ENCODE results near the gene KRTDAP. TPM values are rescaled to one million over a fixed set of nuclear protein-coding genes. Genes with fewer than 3 reads are reported as not detected.

KRTDAP gene
- polyA plus RNA-seq, 3 donors = 0.47 to 0.86 TPM; not detected in 1

DNA sequence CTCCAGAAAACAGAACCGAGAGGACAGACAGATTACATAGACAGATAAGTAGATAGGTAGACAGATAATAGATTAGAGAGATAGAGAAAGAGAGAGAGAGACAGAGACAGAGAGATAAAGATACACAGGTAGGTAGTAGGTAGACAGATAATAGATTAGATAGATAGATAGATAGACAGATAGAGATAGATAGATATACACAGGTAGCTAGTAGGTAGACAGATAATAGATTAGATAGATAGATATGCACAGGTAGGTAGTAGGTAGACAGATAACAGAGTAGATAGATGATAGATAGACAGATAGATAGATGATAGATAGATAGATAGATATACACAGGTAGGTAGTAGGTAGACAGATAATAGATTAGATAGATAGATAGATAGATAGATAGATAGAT lies 32.1 kb downstream of the KRTDAP start:
- no peak for DNase-seq (ENCODE audit: low read depth in 3 of 3, low spot score in 2 of 3)

DNA sequence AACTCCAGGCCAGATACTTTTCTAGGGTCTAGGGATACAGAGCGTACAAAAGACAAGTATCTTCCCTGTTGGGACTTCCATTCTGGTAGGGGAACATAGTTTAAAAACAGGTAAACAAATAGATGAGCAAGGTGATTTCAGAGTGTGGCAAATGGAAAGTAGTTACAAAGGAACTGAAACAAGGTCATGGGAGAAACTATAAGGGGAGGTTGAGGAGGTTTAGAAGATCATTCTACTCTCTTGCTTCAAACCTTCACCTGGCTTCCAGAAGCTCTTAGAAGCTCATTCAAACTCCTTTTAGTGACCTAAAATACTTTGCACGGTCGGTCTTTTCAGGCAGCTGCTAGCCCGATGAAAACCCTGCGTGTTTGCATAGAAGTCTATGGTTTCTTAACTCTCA lies 33.1 kb downstream of the KRTDAP start:
- no peak for DNase-seq (ENCODE audit: low read depth in 3 of 3, low spot score in 2 of 3)

DNA sequence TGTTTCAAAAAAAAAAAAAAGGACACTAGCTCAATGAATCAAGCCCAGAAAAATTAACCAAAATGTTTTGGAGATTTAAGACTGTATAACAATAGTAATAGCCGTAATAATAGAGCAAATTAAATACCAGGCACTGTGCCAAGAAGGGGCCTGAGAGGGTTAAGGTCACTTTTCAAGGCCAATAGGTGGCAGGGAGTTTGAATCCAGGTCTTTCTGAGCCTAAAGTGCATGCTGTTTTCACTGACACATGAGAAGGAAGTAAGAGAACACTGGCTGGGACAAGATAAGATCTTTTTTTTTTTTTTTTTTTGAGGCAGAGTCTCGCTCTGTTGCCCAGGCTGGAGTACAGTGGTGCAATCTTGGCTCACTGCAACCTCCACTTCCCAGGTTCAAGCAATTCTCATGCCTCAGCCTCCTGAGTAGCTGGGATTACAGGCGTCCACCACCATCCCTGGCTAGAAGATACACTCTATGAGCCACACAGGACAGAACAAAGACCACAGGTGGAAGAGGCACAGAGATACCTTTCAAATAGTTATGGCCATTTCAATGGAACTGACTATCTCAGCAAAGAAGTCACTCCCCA lies 34.6 kb downstream of the KRTDAP start:
- no peak for DNase-seq (ENCODE audit: low read depth in 3 of 3, low spot score in 2 of 3)

DNA sequence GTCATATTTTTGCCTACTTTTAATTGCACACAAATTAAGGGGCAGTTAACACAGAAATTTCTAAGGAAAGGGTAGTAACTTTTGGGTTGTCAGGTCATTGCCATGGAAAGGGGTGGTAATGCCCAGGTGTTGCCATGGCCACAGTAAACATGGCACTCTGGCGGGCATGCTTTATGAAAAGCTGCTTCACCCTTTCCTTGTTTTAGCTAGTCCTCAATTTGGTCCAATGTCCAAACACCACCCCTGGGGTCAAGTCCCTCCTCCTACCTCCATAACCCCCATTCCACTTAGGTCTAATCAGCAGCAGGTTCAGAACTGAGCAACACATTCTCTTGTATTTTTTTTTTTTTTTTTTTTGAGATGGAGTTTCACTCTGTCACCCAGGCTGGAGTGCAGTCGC lies 35.6 kb downstream of the KRTDAP start:
- no peak for DNase-seq (ENCODE audit: low read depth in 3 of 3, low spot score in 2 of 3)

DNA sequence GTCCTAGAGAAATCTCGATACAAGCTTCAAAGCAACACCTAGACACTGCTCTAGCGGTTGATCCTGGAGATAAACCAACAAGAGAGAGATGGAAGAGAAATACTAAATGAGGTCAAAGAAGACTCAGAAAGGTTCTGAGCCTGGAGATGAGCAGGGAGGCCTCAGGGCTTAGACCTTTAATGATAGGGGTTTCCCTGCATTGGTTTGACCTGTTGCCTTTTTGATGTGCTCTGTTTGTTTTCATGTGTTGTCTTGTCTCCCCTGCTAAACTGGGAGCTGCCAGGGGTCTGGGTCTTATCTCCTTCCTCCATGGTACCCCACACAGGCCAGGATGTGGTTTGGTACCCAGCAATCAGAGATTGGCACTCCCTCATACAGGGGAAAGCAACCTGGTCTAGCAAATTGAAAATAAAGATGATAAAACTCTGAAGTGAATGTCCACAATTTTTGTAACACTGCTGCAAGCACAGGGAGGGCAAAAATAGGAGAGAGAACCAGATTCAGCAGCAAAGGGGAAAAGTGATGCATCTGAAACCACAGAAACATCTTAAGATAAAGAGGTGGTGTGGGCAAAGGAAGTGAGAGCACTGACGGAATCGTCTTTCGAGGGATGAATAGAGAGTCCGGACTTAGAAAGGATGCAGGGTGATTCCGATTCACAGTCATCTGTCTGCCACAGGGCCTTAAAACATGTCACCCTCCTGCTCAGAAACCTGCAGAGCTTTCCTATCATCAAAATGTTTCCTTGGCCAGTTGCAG lies 38.7 kb downstream of the KRTDAP start:
- no peak for DNase-seq (ENCODE audit: low read depth in 3 of 3, low spot score in 2 of 3)

DNA sequence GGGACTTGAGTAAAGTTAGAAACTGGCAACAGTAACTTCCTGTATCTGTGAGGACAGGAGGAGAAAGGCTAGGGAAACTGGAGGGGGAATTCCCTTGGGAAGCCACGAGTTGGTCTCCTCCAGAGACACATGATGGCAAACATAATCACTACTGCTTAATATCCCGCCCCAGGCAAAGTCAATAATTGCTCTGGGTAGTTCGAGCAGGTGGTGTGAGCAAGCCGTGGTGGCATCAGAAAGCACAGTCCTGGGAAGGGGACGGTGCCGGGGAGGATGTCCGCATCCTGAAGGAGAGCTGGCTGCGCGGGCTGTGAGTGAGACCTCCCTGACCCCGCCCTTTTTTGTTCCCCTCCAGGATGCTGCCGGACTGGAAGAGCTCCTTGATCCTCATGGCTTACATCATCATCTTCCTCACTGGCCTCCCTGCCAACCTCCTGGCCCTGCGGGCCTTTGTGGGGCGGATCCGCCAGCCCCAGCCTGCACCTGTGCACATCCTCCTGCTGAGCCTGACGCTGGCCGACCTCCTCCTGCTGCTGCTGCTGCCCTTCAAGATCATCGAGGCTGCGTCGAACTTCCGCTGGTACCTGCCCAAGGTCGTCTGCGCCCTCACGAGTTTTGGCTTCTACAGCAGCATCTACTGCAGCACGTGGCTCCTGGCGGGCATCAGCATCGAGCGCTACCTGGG lies 40.8 kb downstream of the KRTDAP start:
- no peak for DNase-seq (ENCODE audit: low read depth in 3 of 3, low spot score in 2 of 3)

DNA sequence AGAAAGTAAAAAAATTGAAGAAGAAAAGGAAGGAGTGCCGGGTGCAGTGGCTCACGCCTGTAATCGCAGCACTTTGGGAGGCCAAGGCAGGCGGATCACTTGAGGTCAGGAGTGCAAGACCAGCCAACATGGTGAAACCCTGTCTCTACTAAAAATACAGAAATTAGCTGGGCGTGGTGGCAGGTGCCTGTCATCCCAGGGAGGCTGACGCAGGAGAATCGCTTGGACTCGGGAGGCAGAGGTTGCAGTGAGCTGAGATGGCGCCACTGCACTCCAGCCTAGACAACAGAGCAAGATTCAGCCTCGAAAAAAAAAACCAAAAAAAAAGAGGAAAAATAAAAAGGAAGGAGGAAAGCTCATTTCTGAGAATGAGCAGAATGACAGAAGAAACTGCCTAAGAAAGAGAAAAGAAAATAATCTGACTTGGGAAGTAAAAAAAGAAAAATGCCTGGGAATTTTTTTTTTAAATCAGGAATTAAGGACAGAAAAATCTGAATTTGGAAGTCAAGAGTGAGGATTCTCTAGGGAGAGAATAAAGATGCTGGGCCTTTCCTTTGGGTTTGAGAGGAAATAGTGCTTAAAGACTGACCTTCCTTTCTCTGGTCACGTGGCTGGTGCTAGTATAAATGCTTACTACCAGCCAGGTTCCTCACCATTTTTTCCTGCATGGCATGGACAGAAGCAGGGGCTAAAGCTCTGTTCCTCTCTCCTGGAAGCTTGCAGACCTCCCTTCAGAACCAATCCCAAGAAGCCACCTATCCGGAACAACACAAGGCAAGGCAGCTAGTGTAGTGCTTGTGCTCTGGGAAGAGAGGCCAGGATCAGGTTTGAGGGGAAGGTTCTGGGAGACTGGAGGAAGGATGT lies 42.4 kb downstream of the KRTDAP start, which contains the start of gene FFAR2:
Gene FFAR2 (plus strand): TSS at position 652 of the 864 bp plus-strand sequence. CDS start 1,458 bp downstream, outside the sequence.
- no peak for DNase-seq (ENCODE audit: low read depth in 3 of 3, low spot score in 2 of 3)

DNA sequence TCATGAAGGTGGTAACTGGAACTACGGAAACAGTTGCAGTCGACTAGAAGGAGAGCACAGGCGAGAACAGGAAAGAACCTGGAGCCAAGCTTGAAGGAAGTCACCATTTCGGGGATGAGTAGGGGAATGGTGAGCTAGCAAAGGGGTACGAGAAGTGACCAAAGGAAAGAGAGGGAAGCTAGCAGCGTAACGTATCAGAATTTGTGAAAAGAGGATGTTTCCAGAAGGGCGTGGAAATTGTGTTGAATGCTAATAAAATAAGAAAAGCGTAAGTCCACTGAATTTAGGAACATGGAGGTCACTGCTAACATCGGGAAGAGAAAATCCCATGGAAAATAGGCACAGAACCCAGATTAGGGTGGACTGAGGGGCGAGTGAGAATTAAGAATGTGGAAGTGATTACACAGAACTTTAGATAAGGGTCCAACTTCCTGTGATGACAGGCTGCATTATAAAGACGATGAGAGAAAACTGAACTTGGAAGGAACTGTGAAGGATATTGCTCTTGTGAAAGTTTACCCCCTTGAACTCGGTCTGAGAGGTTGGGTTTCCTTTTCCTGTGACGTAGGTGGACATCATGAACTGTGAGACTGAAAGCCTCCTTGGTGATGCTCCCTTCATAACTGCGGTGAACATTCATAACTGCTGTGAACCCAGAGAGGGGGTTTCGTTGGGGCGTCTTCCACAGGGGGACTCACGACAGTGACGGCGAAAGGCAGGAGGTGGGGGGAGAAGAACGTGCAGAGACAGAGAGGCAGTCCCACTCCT lies 44.3 kb downstream of the KRTDAP start:
- DNase-seq (ENCODE audit: low read depth in 3 of 3, low spot score in 2 of 3) = no peak

DNA sequence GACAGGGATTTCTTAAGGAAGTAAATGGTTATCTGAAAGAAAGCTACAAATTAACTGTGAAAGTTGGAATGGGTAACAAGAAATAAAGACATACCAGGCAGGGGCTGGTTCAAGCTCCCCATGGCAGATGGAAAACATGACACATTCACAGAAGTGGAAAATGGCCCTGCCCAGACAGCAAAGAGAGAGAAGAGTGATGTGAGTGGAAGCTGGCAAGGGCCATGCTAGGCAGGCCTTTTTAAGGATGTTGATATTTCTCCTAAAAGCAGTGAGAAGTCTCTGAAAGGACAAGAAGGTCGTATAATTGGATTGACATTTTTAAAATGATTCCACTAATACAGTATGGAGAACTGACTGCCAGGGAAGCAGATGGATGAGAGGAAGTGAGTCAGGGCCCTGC lies 45.5 kb downstream of the KRTDAP start:
- DNase-seq (ENCODE audit: low read depth in 3 of 3, low spot score in 2 of 3) = no peak

DNA sequence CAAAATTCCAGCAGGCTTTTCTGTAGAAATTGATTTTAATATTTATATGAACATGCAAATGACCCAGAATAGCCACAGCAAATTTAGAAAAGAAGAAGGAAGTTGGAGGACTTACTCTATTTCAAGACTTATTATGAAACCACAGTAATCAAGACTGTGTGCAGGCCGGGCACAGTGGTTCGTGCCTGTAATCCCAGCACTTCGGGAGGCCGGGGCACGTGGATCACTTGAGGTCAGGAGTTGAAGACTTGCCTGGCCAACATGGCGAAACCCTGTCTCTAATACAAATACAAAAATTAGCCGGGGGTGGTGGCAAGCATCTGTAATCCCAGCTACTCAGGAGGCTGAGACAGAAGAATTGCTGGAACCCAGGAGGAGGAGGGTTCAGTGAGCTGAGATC lies 48.2 kb downstream of the KRTDAP start:
- DNase-seq (ENCODE audit: low read depth in 3 of 3, low spot score in 2 of 3) = no peak

DNA sequence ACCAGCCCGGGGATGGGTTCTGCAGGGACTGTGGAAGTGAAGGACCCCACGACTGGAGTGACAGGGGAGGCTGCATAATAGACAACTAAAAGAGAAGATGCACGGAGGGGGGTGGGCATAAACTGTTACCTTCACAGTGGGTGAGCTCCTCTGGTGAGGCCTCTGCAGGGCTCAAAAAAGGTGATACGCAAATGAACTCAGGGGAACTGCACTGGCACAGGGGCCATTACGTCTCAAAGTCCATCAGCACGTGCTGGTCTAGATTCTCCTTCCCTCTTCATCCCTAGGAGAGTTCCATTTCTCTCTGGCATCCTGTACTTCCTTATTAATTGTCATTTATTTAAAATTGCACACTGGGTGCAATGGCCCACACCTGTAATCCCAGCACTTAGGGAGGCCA lies 50.3 kb downstream of the KRTDAP start:
- no peak for DNase-seq (ENCODE audit: low read depth in 3 of 3, low spot score in 2 of 3)

DNA sequence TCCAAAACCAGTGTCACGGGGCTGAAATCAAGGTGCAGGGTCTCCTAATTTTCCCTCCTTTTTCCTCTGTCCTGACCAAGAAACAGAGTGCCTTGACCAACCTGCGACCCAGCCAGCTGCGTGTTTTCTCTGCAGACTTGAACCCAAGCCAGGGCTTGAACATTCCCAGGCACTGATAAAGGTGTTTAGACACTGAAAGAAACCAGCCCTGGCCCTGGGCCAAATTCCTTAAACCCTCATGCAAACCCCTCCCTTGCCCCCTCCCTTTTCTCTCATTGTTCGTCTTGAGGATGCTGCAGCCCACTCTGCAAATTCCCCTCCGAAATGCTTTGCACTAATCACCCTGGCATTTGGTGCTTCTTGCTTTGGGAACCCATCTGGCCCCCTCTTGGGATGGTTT lies 51.7 kb downstream of the KRTDAP start:
- no peak for DNase-seq (ENCODE audit: low read depth in 3 of 3, low spot score in 2 of 3)

DNA sequence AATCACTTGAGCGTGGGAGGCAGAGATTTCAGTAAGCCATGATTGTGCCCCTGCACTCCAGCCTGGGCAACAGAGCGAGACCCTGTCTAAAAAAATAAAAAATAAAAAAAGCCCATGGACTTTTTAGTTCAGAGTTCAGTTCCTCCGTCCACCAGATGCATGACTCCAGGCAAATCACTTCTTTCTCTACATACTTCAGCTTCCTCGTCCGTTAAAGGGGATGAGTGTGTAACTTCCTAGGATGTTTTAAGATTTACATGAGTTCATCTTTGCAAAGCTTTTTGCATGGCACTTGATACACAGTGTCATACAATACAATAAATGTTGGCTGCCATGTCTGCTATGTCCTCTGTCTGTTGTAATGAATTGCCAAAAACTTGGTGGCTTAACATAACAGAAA lies 52.2 kb downstream of the KRTDAP start:
- DNase-seq (ENCODE audit: low read depth in 3 of 3, low spot score in 2 of 3) = no peak

DNA sequence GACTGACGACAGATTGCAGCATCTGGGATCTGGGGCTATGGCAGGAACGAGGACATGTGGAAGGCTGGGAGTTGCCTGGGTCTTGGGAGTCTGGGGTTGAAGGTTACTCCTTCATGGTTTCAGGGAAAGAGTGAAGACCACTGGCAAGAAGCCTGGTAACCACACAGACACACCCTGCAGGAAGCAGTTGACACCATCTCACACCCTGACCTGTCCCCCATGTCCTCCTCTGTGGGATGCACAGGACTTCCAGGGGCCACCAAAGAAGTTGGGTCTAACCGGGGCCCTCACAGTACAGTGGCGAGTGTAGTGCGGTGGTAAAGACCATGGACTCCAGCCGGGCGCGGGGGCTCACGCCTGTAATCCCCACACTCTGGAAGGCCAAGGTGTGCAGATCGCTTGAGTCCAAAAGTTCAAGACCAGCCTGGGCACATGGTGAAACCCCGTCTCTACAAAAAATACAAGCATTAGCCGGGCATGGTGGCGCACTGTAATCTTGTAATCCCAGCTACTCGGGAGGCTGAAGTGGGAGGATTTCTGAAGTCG lies 52.8 kb downstream of the KRTDAP start:
- DNase-seq (ENCODE audit: low read depth in 3 of 3, low spot score in 2 of 3) = no peak

Other genes starting within 250 kb of the KRTDAP start
- 10 to 100 TPM; 38.5 to 52.0 (median 51.5) TPM for gene LSR, start 241.5 kb downstream of the KRTDAP start, polyA plus RNA-seq (ENCODE audit: insufficient read length in 3 of 3)
- gene USF2, start 221.5 kb downstream of the KRTDAP start, polyA plus RNA-seq (ENCODE audit: insufficient read length in 3 of 3) = 100 to 1,000 TPM; 160 to 166 (median 164) TPM
- under 1 TPM in 2 of 3 donors, not detected in 1; 0.06 to 0.31 TPM for gene HAMP, start 207.9 kb downstream of the KRTDAP start, polyA plus RNA-seq (ENCODE audit: insufficient read length in 3 of 3)
- gene MAG, start 198.3 kb downstream of the KRTDAP start, polyA plus RNA-seq (ENCODE audit: insufficient read length in 3 of 3) = 1 to 10 TPM; 1.9 to 2.7 (median 2.3) TPM
- 1 to 10 TPM; 5.1 to 10.0 (median 8.7) TPM for gene CD22, start 161.3 kb downstream of the KRTDAP start, polyA plus RNA-seq (ENCODE audit: insufficient read length in 3 of 3)
- under 1 TPM; 0.22 to 0.30 (median 0.28) TPM for gene FFAR1, start 142.6 kb downstream of the KRTDAP start, polyA plus RNA-seq (ENCODE audit: insufficient read length in 3 of 3)
- under 1 TPM in 2 of 3 donors, not detected in 1; 0.14 to 0.31 TPM for gene FFAR3, start 132.0 kb downstream of the KRTDAP start, polyA plus RNA-seq (ENCODE audit: insufficient read length in 3 of 3)
- gene GPR42, start 119.4 kb downstream of the KRTDAP start, polyA plus RNA-seq (ENCODE audit: insufficient read length in 3 of 3) = not detected
- gene FFAR2, start 42.2 kb downstream of the KRTDAP start, polyA plus RNA-seq (ENCODE audit: insufficient read length in 3 of 3) = under 1 TPM; 0.28 to 0.86 (median 0.31) TPM
- gene DMKN, start 23.2 kb upstream of the KRTDAP start, polyA plus RNA-seq (ENCODE audit: insufficient read length in 3 of 3) = 10 to 100 TPM; 68.1 to 72.6 (median 69.0) TPM
- gene SBSN, start 37.8 kb upstream of the KRTDAP start, polyA plus RNA-seq (ENCODE audit: insufficient read length in 3 of 3) = not detected
- gene GAPDHS, start 43.0 kb upstream of the KRTDAP start, polyA plus RNA-seq (ENCODE audit: insufficient read length in 3 of 3) = not detected
- gene TMEM147, start 55.2 kb upstream of the KRTDAP start, polyA plus RNA-seq (ENCODE audit: insufficient read length in 3 of 3) = 10 to 100 TPM; 84.1 to 99.1 (median 92.9) TPM
- gene ATP4A, start 73.2 kb upstream of the KRTDAP start, polyA plus RNA-seq (ENCODE audit: insufficient read length in 3 of 3) = under 1 TPM in 1 of 3 donors, not detected in 2; 0.06 TPM
- gene PMIS2, start 95.7 kb upstream of the KRTDAP start, polyA plus RNA-seq (ENCODE audit: insufficient read length in 3 of 3) = not detected
- 10 to 100 TPM; 19.9 to 21.4 (median 21.4) TPM for gene HAUS5, start 122.3 kb upstream of the KRTDAP start, polyA plus RNA-seq (ENCODE audit: insufficient read length in 3 of 3)
- 10 to 100 TPM; 54.6 to 65.5 (median 55.0) TPM for gene RBM42, start 138.6 kb upstream of the KRTDAP start, polyA plus RNA-seq (ENCODE audit: insufficient read length in 3 of 3)
- 1 to 10 TPM in 1 of 3 donors, under 1 TPM in 2; 0.74 to 1.3 (median 0.75) TPM for gene ETV2, start 151.3 kb upstream of the KRTDAP start, polyA plus RNA-seq (ENCODE audit: insufficient read length in 3 of 3)
- gene COX6B1, start 157.9 kb upstream of the KRTDAP start, polyA plus RNA-seq (ENCODE audit: insufficient read length in 3 of 3) = 100 to 1,000 TPM; 394 to 408 (median 402) TPM
- gene UPK1A, start 176.1 kb upstream of the KRTDAP start, polyA plus RNA-seq (ENCODE audit: insufficient read length in 3 of 3) = 10 to 100 TPM in 2 of 3 donors, under 1 TPM in 1; 0.12 to 18.6 (median 13.4) TPM
- under 1 TPM in 2 of 3 donors, not detected in 1; 0.25 to 0.37 TPM for gene ZBTB32, start 214.1 kb upstream of the KRTDAP start, polyA plus RNA-seq (ENCODE audit: insufficient read length in 3 of 3)
- gene KMT2B, start 227.5 kb upstream of the KRTDAP start, polyA plus RNA-seq (ENCODE audit: insufficient read length in 3 of 3) = 10 to 100 TPM; 24.8 to 26.6 (median 25.4) TPM

All from right renal cortex interstitium (tissue), 3 donors.